Sigmoid colon (tissue), 4 donors: ENCODE data around the gene SLC35B3.

Source experiments
- POLR2A ChIP-seq, 2 donors: fragments of 450-650 bp; IDR thresholded peaks; one replicate each; pipeline ENCODE4 v1.6.1; 2016; ENCODE audit warnings: antibody characterized with exemption in 2 of 2, mild to moderate bottlenecking in 2 of 2, moderate library complexity in 2 of 2
- POLR2AphosphoS5 ChIP-seq, 4 donors: sonication (generic); formaldehyde crosslinking; IDR thresholded peaks; one replicate each; pipeline ENCODE4 v1.6.1; 2017; ENCODE audit warnings: antibody characterized with exemption in 4 of 4
- TF ChIP-seq, protein P1 (sequence below), 4 experiments: fragments of 450-650 bp in 3 of 4; fragments of 200-600 bp in 1 of 4; IDR thresholded peaks; one replicate each; pipeline ENCODE4 v1.5.1; 2016 to 2019; ENCODE audit warnings: antibody characterized with exemption in 4 of 4, mild to moderate bottlenecking in 3 of 4, moderate library complexity in 2 of 4

- TF ChIP-seq, protein P1, sequence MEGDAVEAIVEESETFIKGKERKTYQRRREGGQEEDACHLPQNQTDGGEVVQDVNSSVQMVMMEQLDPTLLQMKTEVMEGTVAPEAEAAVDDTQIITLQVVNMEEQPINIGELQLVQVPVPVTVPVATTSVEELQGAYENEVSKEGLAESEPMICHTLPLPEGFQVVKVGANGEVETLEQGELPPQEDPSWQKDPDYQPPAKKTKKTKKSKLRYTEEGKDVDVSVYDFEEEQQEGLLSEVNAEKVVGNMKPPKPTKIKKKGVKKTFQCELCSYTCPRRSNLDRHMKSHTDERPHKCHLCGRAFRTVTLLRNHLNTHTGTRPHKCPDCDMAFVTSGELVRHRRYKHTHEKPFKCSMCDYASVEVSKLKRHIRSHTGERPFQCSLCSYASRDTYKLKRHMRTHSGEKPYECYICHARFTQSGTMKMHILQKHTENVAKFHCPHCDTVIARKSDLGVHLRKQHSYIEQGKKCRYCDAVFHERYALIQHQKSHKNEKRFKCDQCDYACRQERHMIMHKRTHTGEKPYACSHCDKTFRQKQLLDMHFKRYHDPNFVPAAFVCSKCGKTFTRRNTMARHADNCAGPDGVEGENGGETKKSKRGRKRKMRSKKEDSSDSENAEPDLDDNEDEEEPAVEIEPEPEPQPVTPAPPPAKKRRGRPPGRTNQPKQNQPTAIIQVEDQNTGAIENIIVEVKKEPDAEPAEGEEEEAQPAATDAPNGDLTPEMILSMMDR (IDR thresholded peaks at IDR 0.05), result no peak
- TF ChIP-seq POLR2AphosphoS5 (IDR thresholded peaks at IDR 0.05) (no peak), POLR2A (IDR thresholded peaks at IDR 0.05) (no peak)
Measured at GRCh38 chr6:8441452-8441851, 6.1 kb upstream of the SLC35B3 start.
